Testis (tissue), 2 donors: ENCODE data around the gene COL6A3.

Experiments
- CTCF ChIP-seq, 3 experiments: fragments of 450-650 bp in 2 of 3; fragments of 200-600 bp in 1 of 3; sonication (generic) in 1 of 3; IDR thresholded peaks; one replicate each; pipeline ENCODE4 v1.5.1; 2016 to 2019; ENCODE audit warnings: antibody characterized with exemption in 3 of 3, mild to moderate bottlenecking in 2 of 3, moderate library complexity in 1 of 3
- POLR2A ChIP-seq: fragments of 450-650 bp; IDR thresholded peaks from one replicate; pipeline ENCODE4 v1.6.1; 2017; ENCODE audit warnings: antibody characterized with exemption, mild to moderate bottlenecking, moderate library complexity

- TF ChIP-seq POLR2A, result no peak
- no peak for TF ChIP-seq CTCF (IDR thresholded peaks at IDR 0.05)
Observed at GRCh38 chr2:237379636-237380035, 34.3 kb downstream of the COL6A3 start.
